GM23338 (cell line): Measurements from ENCODE around the gene FYN. TPM values are rescaled to one million over a fixed set of nuclear protein-coding genes. Genes with fewer than 3 reads are reported as not detected.

Source experiments
- ATAC-seq: fragments of 200-7000 bp; cut with Tn5 transposase; 3 replicates; pipeline ENCODE4 v1.9.1; 2020
- DNase-seq: peaks from one replicate; pipeline ENCODE4 v3.0.0-alpha.2; 2015; ENCODE audit warnings: low spot score
- H2AFZ ChIP-seq: fragments of 200-600 bp; sonication (generic); 2 replicates; pipeline ENCODE4 v1.8.0; 2016; ENCODE audit warnings: antibody characterized with exemption, mild to moderate bottlenecking, moderate library complexity
- H3F3A ChIP-seq: fragments of 200-600 bp; sonication (generic); replicated peaks from 2 replicates; pipeline ENCODE4 v1.8.0; 2017; ENCODE audit warnings: antibody characterized with exemption, mixed run types, low read depth
- H3K27ac ChIP-seq: fragments of 200-600 bp; sonication (generic); 2 replicates; pipeline ENCODE4 v1.6.1; 2016; ENCODE audit warnings: low read depth
- H3K27me3 ChIP-seq: fragments of 200-600 bp; sonication (generic); 2 replicates; pipeline ENCODE4 v1.8.0; 2016; ENCODE audit warnings: mild to moderate bottlenecking, mixed run types, moderate library complexity; ENCODE audit not compliant: insufficient read depth
- H3K36me3 ChIP-seq: fragments of 200-600 bp; sonication (generic); 2 replicates; pipeline ENCODE4 v1.8.0; 2016; ENCODE audit warnings: mild to moderate bottlenecking; ENCODE audit not compliant: insufficient read depth
- H3K4me1 ChIP-seq: fragments of 200-600 bp; sonication (generic); 2 replicates; pipeline ENCODE4 v1.8.0; 2016; ENCODE audit warnings: mild to moderate bottlenecking, moderate library complexity; ENCODE audit not compliant: insufficient read depth
- H3K4me2 ChIP-seq: fragments of 200-600 bp; sonication (generic); 2 replicates; pipeline ENCODE4 v1.7.1; 2017; ENCODE audit warnings: mixed run types
- H3K4me3 ChIP-seq: fragments of 200-600 bp; sonication (generic); 2 replicates; pipeline ENCODE4 v1.6.1; 2016; ENCODE audit warnings: mixed run types
- H3K79me2 ChIP-seq: fragments of 200-600 bp; sonication (generic); replicated peaks from 2 replicates; pipeline ENCODE4 v1.8.0; 2017; ENCODE audit warnings: mild to moderate bottlenecking; ENCODE audit not compliant: insufficient read depth
- H3K9me2 ChIP-seq: fragments of 200-600 bp; sonication (generic); 2 replicates; pipeline ENCODE4 v1.8.0; 2017; ENCODE audit not compliant: insufficient read depth
- H4K20me1 ChIP-seq: fragments of 200-600 bp; sonication (generic); replicated peaks from 2 replicates; pipeline ENCODE4 v1.8.0; 2017; ENCODE audit warnings: mild to moderate bottlenecking; ENCODE audit not compliant: insufficient read depth
- H3K27ac Mint-ChIP-seq: 2 replicates; pipeline ENCODE4 v1.8.0; 2020; ENCODE audit warnings: inconsistent platforms, mild to moderate bottlenecking, moderate library complexity, mixed read lengths
- H3K27me3 Mint-ChIP-seq: 3 replicates; pipeline ENCODE4 v1.8.0; 2022; ENCODE audit warnings: low read depth, mild to moderate bottlenecking, moderate library complexity, mixed read lengths, inconsistent platforms; ENCODE audit not compliant: insufficient read depth, poor library complexity
- H3K36me3 Mint-ChIP-seq: 3 replicates; pipeline ENCODE4 v1.8.0; 2021; ENCODE audit warnings: low read depth, mild to moderate bottlenecking, inconsistent platforms, moderate library complexity, mixed read lengths
- H3K4me1 Mint-ChIP-seq: 3 replicates; pipeline ENCODE4 v1.8.0; 2020; ENCODE audit warnings: mild to moderate bottlenecking, inconsistent platforms, mixed read lengths
- H3K4me3 Mint-ChIP-seq: 3 replicates; pipeline ENCODE4 v1.8.0; 2021; ENCODE audit warnings: moderate library complexity, mild to moderate bottlenecking, inconsistent platforms, mixed read lengths
- H3K9me3 Mint-ChIP-seq: 3 replicates; pipeline ENCODE4 v1.8.0; 2020; ENCODE audit warnings: moderate library complexity, mild to moderate bottlenecking, inconsistent platforms, mixed read lengths
- CREB1 ChIP-seq: fragments of 250-450 bp; sonication (Bioruptor Pico); IDR thresholded peaks from 2 replicates; pipeline ENCODE4 v1.5.0; 2020; ENCODE audit warnings: low read depth, mild to moderate bottlenecking, moderate library complexity
- EZH2 ChIP-seq: fragments of 200-600 bp; sonication (generic); IDR thresholded peaks from one replicate; pipeline ENCODE4 v1.8.0; 2017; ENCODE audit warnings: antibody characterized with exemption, mild to moderate bottlenecking, low read depth; ENCODE audit not compliant: unreplicated experiment
- EZH2phosphoT487 ChIP-seq: fragments of 200-600 bp; sonication (generic); IDR thresholded peaks from one replicate; pipeline ENCODE4 v1.8.1; 2018; ENCODE audit warnings: antibody characterized with exemption; ENCODE audit not compliant: unreplicated experiment
- JUNB ChIP-seq: IDR thresholded peaks from one replicate; pipeline ENCODE4 v1.6.1; 2016; ENCODE audit warnings: antibody characterized with exemption; ENCODE audit not compliant: unreplicated experiment
- NANOG ChIP-seq: IDR thresholded peaks from 2 replicates; pipeline ENCODE4 v1.6.1; 2016; ENCODE audit warnings: antibody characterized with exemption, borderline replicate concordance
- POLR2AphosphoS5 ChIP-seq: IDR thresholded peaks from 2 replicates; pipeline ENCODE4 v1.6.1; 2016; ENCODE audit warnings: antibody characterized with exemption, low read depth
- STAT1 ChIP-seq: IDR thresholded peaks from one replicate; pipeline ENCODE4 v1.6.1; 2016; ENCODE audit warnings: antibody characterized with exemption; ENCODE audit not compliant: unreplicated experiment
- ZNF114 ChIP-seq: fragments of 250-450 bp; sonication (Bioruptor Pico); IDR thresholded peaks from 2 replicates; pipeline ENCODE4 v1.5.0; 2020; ENCODE audit warnings: mild to moderate bottlenecking, moderate library complexity
- ZNF331 ChIP-seq: fragments of 250-450 bp; sonication (Bioruptor Pico); IDR thresholded peaks from 2 replicates; pipeline ENCODE4 v1.5.0; 2020; ENCODE audit warnings: low read depth, mild to moderate bottlenecking, moderate library complexity
- polyA plus RNA-seq: library from polyadenylated mRNA; unstranded; fragments of >200 nt; fragmentation: Nextera tagmentation; extraction: Ambion mirVana; gene quantifications from 2 replicates; pipeline ENCODE4 v1.2.1, GENCODE V29; 2016
- total RNA-seq: library from RNA; depleted of rRNA; stranded (reverse); fragments of >200 nt; shearing (Covaris generic); gene quantifications from 2 replicates; pipeline ENCODE4 v1.2.3, GENCODE V29; 2014
- TF ChIP-seq, protein P1 (sequence below): IDR thresholded peaks from one replicate; pipeline ENCODE4 v1.6.1; 2018; ENCODE audit warnings: antibody characterized with exemption; ENCODE audit not compliant: unreplicated experiment
- TF ChIP-seq, protein P2 (sequence below): fragments of 250-450 bp; sonication (Bioruptor Pico); IDR thresholded peaks from 2 replicates; pipeline ENCODE4 v1.5.0; 2020; ENCODE audit warnings: mild to moderate bottlenecking, moderate library complexity

FYN gene
- total and polyA plus RNA-seq, 2 experiments from 2014 or later, result 46.8 to 143 TPM

DNA sequence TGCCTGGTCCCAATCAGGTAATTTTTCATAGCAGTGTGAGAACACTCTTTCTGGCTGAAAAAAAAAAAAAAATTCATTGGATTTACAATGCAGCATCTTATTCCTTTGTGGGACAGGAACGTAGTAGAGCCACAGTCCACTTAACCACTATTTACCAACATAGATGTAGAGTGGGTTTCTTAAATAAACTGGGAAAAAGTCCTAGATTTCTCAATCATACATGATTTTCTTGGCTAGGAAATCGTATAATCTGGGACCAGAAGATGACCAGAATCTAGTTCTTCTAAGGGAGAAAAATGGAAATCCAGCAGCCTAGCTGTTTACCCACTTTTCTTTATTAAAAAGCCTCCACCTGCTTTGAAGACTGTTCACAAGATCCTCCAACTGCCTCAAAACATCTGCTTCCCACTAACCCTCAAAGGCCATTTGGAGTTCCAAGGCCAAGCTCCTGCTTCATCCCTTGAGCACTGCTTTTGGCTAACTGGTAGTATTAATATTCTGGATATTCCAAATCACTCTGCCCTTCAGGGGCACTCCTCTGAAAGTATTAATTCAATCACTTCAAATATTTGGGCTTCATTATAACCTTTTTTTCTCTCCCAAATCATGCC lies 70.4 kb downstream of the FYN start:
- Mint-ChIP-seq H3K36me3 (no peaks in the 10 kb centered on the region), H3K27me3 (peaks cover 14% of the 10 kb centered on the region), H3K4me1 (peaks cover 46% of the 10 kb centered on the region), H3K4me3 (no peak overlapping the region), H3K9me3 (no peaks in the 10 kb centered on the region; the same call in 2 of the 3 replicates), H3K27ac (no peak overlapping the region)
- no peak for DNase-seq
- Histone ChIP-seq H3K4me3 (no peak overlapping the region), H3K79me2 (peaks cover 23% of the 10 kb centered on the region), H3K4me2 (no peak overlapping the region), H3K4me1 (peaks cover 23% of the 10 kb centered on the region; the same call in 1 of the 2 replicates), H3K27ac (no peak overlapping the region), H3K36me3 (no peaks in the 10 kb centered on the region), H3F3A (no peaks in the 10 kb centered on the region), H3K27me3 (no peaks in the 10 kb centered on the region), H4K20me1 (peaks cover 8% of the 10 kb centered on the region; the same call in 1 of the 2 replicates), H3K9me2 (no peaks in the 10 kb centered on the region), H2AFZ (no peak overlapping the region)
- no peak for ATAC-seq
- TF ChIP-seq ZNF114 (CRISPR knock-in tag), result no peak
- no peak for TF ChIP-seq EZH2phosphoT487
- TF ChIP-seq EZH2, result no peak
- TF ChIP-seq, protein P1, sequence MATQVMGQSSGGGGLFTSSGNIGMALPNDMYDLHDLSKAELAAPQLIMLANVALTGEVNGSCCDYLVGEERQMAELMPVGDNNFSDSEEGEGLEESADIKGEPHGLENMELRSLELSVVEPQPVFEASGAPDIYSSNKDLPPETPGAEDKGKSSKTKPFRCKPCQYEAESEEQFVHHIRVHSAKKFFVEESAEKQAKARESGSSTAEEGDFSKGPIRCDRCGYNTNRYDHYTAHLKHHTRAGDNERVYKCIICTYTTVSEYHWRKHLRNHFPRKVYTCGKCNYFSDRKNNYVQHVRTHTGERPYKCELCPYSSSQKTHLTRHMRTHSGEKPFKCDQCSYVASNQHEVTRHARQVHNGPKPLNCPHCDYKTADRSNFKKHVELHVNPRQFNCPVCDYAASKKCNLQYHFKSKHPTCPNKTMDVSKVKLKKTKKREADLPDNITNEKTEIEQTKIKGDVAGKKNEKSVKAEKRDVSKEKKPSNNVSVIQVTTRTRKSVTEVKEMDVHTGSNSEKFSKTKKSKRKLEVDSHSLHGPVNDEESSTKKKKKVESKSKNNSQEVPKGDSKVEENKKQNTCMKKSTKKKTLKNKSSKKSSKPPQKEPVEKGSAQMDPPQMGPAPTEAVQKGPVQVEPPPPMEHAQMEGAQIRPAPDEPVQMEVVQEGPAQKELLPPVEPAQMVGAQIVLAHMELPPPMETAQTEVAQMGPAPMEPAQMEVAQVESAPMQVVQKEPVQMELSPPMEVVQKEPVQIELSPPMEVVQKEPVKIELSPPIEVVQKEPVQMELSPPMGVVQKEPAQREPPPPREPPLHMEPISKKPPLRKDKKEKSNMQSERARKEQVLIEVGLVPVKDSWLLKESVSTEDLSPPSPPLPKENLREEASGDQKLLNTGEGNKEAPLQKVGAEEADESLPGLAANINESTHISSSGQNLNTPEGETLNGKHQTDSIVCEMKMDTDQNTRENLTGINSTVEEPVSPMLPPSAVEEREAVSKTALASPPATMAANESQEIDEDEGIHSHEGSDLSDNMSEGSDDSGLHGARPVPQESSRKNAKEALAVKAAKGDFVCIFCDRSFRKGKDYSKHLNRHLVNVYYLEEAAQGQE, result no peak
- TF ChIP-seq JUNB, result no peak
- no peak for TF ChIP-seq STAT1

DNA sequence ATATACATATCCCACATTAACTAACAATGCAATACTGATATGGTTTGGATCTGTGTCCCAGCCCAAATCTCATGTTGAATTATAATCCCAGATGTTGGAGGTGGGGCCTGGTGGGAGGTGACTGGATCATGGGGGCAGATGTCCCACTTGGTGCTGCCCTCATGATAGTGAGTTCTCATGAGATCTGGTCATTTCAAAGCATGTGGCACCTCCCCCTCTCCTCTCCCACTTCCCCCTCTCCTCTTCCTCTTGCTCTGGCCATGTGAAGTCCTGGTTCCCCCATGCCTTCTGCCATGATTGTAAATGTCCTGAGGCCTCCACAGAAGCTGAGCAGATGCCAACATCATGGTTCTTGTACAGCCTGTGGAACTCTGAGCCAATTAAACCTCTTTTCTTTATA lies 71.2 kb downstream of the FYN start:
- no peak overlapping the region for H3K4me2 ChIP-seq
- no peaks in the 10 kb centered on the region for H3F3A ChIP-seq
- ATAC-seq (no peak), DNase-seq (no peak)
- Mint-ChIP-seq H3K27me3 (peaks cover 14% of the 10 kb centered on the region), H3K4me3 (no peak overlapping the region), H3K9me3 (no peaks in the 10 kb centered on the region; the same call in 2 of the 3 replicates), H3K36me3 (no peaks in the 10 kb centered on the region), H3K4me1 (peaks cover 43% of the 10 kb centered on the region), H3K27ac (no peak overlapping the region)
- H3K4me1 ChIP-seq, result peaks cover 23% of the 10 kb centered on the region; the same call in 1 of the 2 replicates
- H3K27ac ChIP-seq, result no peak overlapping the region
- no peaks in the 10 kb centered on the region for H3K36me3 ChIP-seq
- peaks cover 22% of the 10 kb centered on the region for H3K79me2 ChIP-seq
- H2AFZ ChIP-seq, result no peak overlapping the region
- no peaks in the 10 kb centered on the region for H3K27me3 ChIP-seq
- H3K4me3 ChIP-seq, result no peak overlapping the region
- peaks cover 9% of the 10 kb centered on the region; the same call in 1 of the 2 replicates for H4K20me1 ChIP-seq
- H3K9me2 ChIP-seq, result no peaks in the 10 kb centered on the region
- no peak for TF ChIP-seq ZNF114 (CRISPR knock-in tag)
- TF ChIP-seq, protein P2, sequence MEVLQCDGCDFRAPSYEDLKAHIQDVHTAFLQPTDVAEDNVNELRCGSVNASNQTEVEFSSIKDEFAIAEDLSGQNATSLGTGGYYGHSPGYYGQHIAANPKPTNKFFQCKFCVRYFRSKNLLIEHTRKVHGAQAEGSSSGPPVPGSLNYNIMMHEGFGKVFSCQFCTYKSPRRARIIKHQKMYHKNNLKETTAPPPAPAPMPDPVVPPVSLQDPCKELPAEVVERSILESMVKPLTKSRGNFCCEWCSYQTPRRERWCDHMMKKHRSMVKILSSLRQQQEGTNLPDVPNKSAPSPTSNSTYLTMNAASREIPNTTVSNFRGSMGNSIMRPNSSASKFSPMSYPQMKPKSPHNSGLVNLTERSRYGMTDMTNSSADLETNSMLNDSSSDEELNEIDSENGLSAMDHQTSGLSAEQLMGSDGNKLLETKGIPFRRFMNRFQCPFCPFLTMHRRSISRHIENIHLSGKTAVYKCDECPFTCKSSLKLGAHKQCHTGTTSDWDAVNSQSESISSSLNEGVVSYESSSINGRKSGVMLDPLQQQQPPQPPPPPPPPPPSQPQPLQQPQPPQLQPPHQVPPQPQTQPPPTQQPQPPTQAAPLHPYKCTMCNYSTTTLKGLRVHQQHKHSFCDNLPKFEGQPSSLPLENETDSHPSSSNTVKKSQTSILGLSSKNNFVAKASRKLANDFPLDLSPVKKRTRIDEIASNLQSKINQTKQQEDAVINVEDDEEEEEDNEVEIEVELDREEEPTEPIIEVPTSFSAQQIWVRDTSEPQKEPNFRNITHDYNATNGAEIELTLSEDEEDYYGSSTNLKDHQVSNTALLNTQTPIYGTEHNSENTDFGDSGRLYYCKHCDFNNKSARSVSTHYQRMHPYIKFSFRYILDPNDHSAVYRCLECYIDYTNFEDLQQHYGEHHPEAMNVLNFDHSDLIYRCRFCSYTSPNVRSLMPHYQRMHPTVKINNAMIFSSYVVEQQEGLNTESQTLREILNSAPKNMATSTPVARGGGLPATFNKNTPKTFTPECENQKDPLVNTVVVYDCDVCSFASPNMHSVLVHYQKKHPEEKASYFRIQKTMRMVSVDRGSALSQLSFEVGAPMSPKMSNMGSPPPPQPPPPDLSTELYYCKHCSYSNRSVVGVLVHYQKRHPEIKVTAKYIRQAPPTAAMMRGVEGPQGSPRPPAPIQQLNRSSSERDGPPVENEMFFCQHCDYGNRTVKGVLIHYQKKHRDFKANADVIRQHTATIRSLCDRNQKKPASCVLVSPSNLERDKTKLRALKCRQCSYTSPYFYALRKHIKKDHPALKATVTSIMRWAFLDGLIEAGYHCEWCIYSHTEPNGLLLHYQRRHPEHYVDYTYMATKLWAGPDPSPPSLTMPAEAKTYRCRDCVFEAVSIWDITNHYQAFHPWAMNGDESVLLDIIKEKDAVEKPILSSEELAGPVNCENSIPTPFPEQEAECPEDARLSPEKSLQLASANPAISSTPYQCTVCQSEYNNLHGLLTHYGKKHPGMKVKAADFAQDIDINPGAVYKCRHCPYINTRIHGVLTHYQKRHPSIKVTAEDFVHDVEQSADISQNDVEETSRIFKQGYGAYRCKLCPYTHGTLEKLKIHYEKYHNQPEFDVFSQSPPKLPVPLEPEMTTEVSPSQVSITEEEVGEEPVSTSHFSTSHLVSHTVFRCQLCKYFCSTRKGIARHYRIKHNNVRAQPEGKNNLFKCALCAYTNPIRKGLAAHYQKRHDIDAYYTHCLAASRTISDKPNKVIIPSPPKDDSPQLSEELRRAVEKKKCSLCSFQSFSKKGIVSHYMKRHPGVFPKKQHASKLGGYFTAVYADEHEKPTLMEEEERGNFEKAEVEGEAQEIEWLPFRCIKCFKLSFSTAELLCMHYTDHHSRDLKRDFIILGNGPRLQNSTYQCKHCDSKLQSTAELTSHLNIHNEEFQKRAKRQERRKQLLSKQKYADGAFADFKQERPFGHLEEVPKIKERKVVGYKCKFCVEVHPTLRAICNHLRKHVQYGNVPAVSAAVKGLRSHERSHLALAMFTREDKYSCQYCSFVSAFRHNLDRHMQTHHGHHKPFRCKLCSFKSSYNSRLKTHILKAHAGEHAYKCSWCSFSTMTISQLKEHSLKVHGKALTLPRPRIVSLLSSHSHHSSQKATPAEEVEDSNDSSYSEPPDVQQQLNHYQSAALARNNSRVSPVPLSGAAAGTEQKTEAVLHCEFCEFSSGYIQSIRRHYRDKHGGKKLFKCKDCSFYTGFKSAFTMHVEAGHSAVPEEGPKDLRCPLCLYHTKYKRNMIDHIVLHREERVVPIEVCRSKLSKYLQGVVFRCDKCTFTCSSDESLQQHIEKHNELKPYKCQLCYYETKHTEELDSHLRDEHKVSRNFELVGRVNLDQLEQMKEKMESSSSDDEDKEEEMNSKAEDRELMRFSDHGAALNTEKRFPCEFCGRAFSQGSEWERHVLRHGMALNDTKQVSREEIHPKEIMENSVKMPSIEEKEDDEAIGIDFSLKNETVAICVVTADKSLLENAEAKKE (CRISPR knock-in tag), result no peak
- no peak for TF ChIP-seq EZH2phosphoT487
- no peak for TF ChIP-seq ZNF331 (CRISPR knock-in tag)
- no peak for TF ChIP-seq CREB1 (CRISPR knock-in tag)
- TF ChIP-seq POLR2AphosphoS5, result no peak
- no peak for TF ChIP-seq NANOG
- TF ChIP-seq JUNB, result no peak
